Measurements from ENCODE around the gene OR52B4. TPM values are rescaled to one million over a fixed set of nuclear protein-coding genes. Genes with fewer than 3 reads are reported as not detected.
A peak's percentile ranks its signal among the peaks of the same experiment; 100 is the strongest.

The OR52B4 gene
- total RNA-seq, 3 donors from 2014 or later (not counting 1 experiment from before 2014, with no cell fraction given) = not detected

DNA sequence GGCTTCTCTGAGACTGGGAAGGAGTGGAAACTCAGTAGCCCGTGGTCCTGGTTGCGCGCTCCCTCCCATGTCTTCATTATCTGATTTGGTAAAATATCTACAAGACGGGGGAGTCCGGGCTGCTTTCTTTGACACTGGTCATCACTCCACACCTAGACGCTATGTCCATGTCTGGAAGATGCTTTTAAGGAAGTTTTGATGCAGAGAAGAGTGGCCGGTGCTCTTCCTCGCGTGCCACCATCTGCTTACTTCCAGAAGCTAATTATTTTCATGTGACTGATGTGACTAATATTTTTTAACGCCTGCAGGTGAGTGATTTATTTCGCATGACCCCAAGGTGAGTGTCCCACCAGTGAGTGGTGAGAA is 25.7 kb upstream of the OR52B4 start:
- peaks cover 31 to 47% of the 10 kb centered on the region in 2 donors for H3K4me1 Mint-ChIP-seq
- H3K36me3 Mint-ChIP-seq = peaks cover 10% of the 10 kb centered on the region
- no peak for DNase-seq
- peaks cover 16% of the 10 kb centered on the region for H3K4me1 ChIP-seq (ENCODE audit: control insufficient read depth, insufficient read depth, low read length)
- ATAC-seq = peak in 2 of 3 donors; percentile 1 to 4
- H3K4me3 Mint-ChIP-seq = peak overlapping the region; percentile 93
- H3K36me3 ChIP-seq (ENCODE audit: control insufficient read depth, insufficient read depth, low read length) = peaks cover 15% of the 10 kb centered on the region
- H3K9me3 ChIP-seq (ENCODE audit: control insufficient read depth, insufficient read depth, low read length) = peaks cover 3% of the 10 kb centered on the region
- H3K27me3 Mint-ChIP-seq (ENCODE audit: low read depth in 2 of 2) = peaks cover 10 to 14% of the 10 kb centered on the region in 2 donors
- H3K27me3 ChIP-seq (ENCODE audit: control insufficient read depth, insufficient read depth, low read length) = no peaks in the 10 kb centered on the region
- peaks cover under 1 to 1% of the 10 kb centered on the region in 2 donors for H3K9me3 Mint-ChIP-seq
- H3K27ac ChIP-seq (ENCODE audit: low read length) = peak overlapping the region; percentile 85
- TF ChIP-seq, protein P1, sequence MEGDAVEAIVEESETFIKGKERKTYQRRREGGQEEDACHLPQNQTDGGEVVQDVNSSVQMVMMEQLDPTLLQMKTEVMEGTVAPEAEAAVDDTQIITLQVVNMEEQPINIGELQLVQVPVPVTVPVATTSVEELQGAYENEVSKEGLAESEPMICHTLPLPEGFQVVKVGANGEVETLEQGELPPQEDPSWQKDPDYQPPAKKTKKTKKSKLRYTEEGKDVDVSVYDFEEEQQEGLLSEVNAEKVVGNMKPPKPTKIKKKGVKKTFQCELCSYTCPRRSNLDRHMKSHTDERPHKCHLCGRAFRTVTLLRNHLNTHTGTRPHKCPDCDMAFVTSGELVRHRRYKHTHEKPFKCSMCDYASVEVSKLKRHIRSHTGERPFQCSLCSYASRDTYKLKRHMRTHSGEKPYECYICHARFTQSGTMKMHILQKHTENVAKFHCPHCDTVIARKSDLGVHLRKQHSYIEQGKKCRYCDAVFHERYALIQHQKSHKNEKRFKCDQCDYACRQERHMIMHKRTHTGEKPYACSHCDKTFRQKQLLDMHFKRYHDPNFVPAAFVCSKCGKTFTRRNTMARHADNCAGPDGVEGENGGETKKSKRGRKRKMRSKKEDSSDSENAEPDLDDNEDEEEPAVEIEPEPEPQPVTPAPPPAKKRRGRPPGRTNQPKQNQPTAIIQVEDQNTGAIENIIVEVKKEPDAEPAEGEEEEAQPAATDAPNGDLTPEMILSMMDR (IDR thresholded peaks at IDR 0.05) = no peak
- H3K4me3 ChIP-seq (ENCODE audit: low read length) = peak overlapping the region; percentile 87
- intact Hi-C loops (cut with micrococcal nuclease) = no loop called here
- H3K27ac Mint-ChIP-seq = peak overlapping the region; percentile 92 to 94
- WGBS (ENCODE audit: insufficient coverage) = 39% methylated on average over 10 of the region's 11 CpGs

DNA sequence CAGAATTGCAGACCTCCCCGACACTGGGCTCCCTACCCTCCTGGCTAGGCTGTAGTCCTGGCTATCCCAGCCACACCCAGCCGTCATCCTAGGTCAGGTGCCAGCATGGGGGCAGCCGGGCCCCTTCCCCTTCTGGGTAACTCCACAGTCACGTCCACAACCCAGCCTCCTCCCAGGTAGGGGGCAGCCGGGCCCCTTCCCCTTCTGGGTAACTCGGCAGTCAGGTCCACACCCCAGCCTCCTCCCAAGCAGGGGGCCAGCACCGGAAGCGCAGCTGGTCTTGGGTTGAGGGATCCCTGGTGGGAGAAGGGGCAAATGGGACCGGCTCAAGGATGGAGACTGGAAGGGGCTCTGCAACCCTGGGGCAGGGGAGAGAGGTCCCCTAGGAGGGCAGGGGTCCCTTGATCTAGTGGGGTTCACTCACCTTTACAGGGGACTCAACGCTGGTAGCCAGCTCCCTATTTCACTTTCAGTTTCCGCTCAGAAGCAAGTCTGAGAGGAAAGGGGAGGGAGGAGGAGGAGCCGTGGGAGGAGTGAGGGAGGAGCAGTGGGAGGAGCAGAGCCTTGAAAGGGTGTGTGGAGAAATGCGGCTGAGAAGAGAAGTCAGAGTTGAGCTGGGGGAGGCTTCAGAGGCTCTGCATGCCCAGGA is 25.1 kb upstream of the OR52B4 start, which contains the start of gene TRIM21:
TRIM21 (minus strand) TSS at position 494 of the 649 bp plus-strand sequence. CDS start 3,293 bp downstream, outside the sequence.
- H3K4me1 Mint-ChIP-seq = peaks cover 31 to 49% of the 10 kb centered on the region in 2 donors
- TF ChIP-seq, protein P1 (IDR thresholded peaks at IDR 0.05) = no peak
- H3K27ac Mint-ChIP-seq = peak within 1 kb of the TSS; percentile 92 to 94

DNA sequence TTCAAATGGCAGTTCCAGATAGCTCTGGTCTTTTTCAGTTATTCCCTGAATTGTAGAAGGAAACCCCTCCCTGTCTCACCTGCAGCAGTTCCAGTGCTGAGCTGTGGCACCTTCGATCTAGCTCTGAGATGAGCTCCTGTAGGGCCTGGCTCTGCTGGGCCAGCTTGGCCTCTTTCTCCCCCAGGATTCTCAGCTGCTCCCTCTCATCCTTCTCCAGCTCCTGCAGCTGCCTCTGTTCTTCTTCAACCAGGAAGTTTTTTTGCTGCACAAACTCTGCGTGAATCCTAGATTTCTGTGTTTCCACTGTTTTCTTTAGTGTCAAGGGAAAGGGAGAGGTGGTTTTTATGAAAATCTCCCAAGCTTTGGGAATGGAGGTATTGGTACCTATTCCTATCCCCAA is 20.0 kb upstream of the OR52B4 start:
- intact Hi-C loops (cut with micrococcal nuclease) = no loop called here
- ATAC-seq (no peak), DNase-seq (no peak)
- no peak overlapping the region for H3K4me3 Mint-ChIP-seq
- no peak overlapping the region for H3K27ac ChIP-seq (ENCODE audit: low read length)
- H3K9me3 ChIP-seq (ENCODE audit: control insufficient read depth, insufficient read depth, low read length) = no peaks in the 10 kb centered on the region
- H3K27ac Mint-ChIP-seq = no peak overlapping the region
- no peaks in the 10 kb centered on the region for H3K27me3 ChIP-seq (ENCODE audit: control insufficient read depth, insufficient read depth, low read length)
- H3K27me3 Mint-ChIP-seq (ENCODE audit: low read depth in 2 of 2) = no peaks in the 10 kb centered on the region
- H3K36me3 ChIP-seq (ENCODE audit: control insufficient read depth, insufficient read depth, low read length) = peaks cover 61% of the 10 kb centered on the region
- peaks cover 24 to 48% of the 10 kb centered on the region in 2 donors for H3K4me1 Mint-ChIP-seq
- WGBS (ENCODE audit: insufficient coverage) = 100% methylated on average over 2 of the region's 2 CpGs
- peaks cover 27% of the 10 kb centered on the region for H3K36me3 Mint-ChIP-seq
- TF ChIP-seq, protein P1 (IDR thresholded peaks at IDR 0.05) = no peak
- H3K4me1 ChIP-seq (ENCODE audit: control insufficient read depth, insufficient read depth, low read length) = peaks cover 11% of the 10 kb centered on the region
- H3K4me3 ChIP-seq (ENCODE audit: low read length) = no peak overlapping the region
- no peaks in the 10 kb centered on the region for H3K9me3 Mint-ChIP-seq

More for the DNA sequence above, 25.1 kb upstream of the OR52B4 start, which contains the start of gene TRIM21:
- H3K27me3 ChIP-seq (ENCODE audit: control insufficient read depth, insufficient read depth, low read length) = no peaks in the 10 kb centered on the region
- peak; percentile 88 to 93 for DNase-seq
- Mint-ChIP-seq H3K9me3 (no peaks in the 10 kb centered on the region), H3K4me3 (peak within 1 kb of the TSS; percentile 93), H3K36me3 (peaks cover 7% of the 10 kb centered on the region), H3K27me3 (ENCODE audit: low read depth in 2 of 2) (peaks cover 8 to 11% of the 10 kb centered on the region in 2 donors)
- peaks cover 20% of the 10 kb centered on the region for H3K36me3 ChIP-seq (ENCODE audit: control insufficient read depth, insufficient read depth, low read length)
- H3K4me3 ChIP-seq (ENCODE audit: low read length) = peak within 1 kb of the TSS; percentile 87
- WGBS (ENCODE audit: insufficient coverage) = 0% methylated on average over 13 of the region's 13 CpGs
- peaks cover 16% of the 10 kb centered on the region for H3K4me1 ChIP-seq (ENCODE audit: control insufficient read depth, insufficient read depth, low read length)
- H3K9me3 ChIP-seq (ENCODE audit: control insufficient read depth, insufficient read depth, low read length) = peaks cover 3% of the 10 kb centered on the region
- intact Hi-C loops (cut with micrococcal nuclease) = no loop called here
- peak; percentile 99 to 100 (median 99) for ATAC-seq
- H3K27ac ChIP-seq (ENCODE audit: low read length) = peak within 1 kb of the TSS; percentile 85
